Gastrocnemius medialis (tissue), 4 donors: ENCODE measurements around the gene NCK2. TPM values are rescaled to one million over a fixed set of nuclear protein-coding genes. Genes with fewer than 3 reads are reported as not detected.

Experiments used
- ATAC-seq, 2 donors: fragments of 150-250 bp; one replicate each; pipeline ENCODE4 v1.9.1; 2016
- DNase-seq, 2 donors: peaks; one replicate each; pipeline ENCODE4 v3.0.0-alpha.2; 2019
- H3K27ac ChIP-seq, 4 donors: fragments of 200-600 bp; sonication (generic); 1 replicate in 1 of 4; 2 replicates in 3 of 4; pipeline ENCODE4 v1.5.1; 2016 to 2018; ENCODE audit warnings: mild to moderate bottlenecking in 2 of 4, moderate library complexity in 1 of 4
- H3K27me3 ChIP-seq, 3 donors: fragments of 200-600 bp; sonication (generic) in 2 of 3; 1 replicate in 1 of 3; 2 replicates in 2 of 3; pipeline versions ENCODE4 v1.5.1 to v1.6.0; 2016 to 2019; ENCODE audit warnings: mild to moderate bottlenecking in 1 of 3, moderate library complexity in 1 of 3
- H3K36me3 ChIP-seq, 2 donors: fragments of 200-600 bp; sonication (generic) in 1 of 2; one replicate each; pipeline ENCODE4 v1.5.1; 2017 to 2018
- H3K4me1 ChIP-seq, 2 donors: fragments of 200-600 bp; sonication (generic) in 1 of 2; one replicate each; pipeline ENCODE4 v1.5.1; 2016 to 2017; ENCODE audit warnings: mild to moderate bottlenecking in 2 of 2
- H3K4me3 ChIP-seq, 4 donors: fragments of 200-600 bp; sonication (generic) in 3 of 4; 1 replicate in 1 of 4; 2 replicates in 3 of 4; pipeline ENCODE4 v1.5.1; 2016 to 2019; ENCODE audit warnings: mild to moderate bottlenecking in 2 of 4
- H3K9me3 ChIP-seq, 3 donors: fragments of 200-600 bp; sonication (generic) in 2 of 3; 1 replicate in 1 of 3; 2 replicates in 2 of 3; pipeline ENCODE4 v1.5.1; 2016 to 2019
- POLR2A ChIP-seq, 2 donors: fragments of 450-650 bp; IDR thresholded peaks; one replicate each; pipeline ENCODE4 v1.6.1; 2017; ENCODE audit warnings: antibody characterized with exemption in 2 of 2, mild to moderate bottlenecking in 2 of 2, moderate library complexity in 2 of 2
- in situ Hi-C, 4 donors: fragments of 200-750 bp; cut with MboI; loops; one replicate each; pipeline versions ENCODE4 v1.15.0 to v1.8.0; 2017; ENCODE audit warnings: low sequenced_read_pairs in 4 of 4
- intact Hi-C: fragments of 100-400 bp; cut with DNase I; formaldehyde crosslinking; loops from one replicate; pipeline ENCODE4 v1.15.1; 2023; ENCODE audit warnings: low total_unique reads
- total RNA-seq, 4 donors: library from RNA; depleted of rRNA; stranded (reverse); fragments of >200 nt; gene quantifications; one replicate each; pipeline versions ENCODE4 v1.1.0 to v1.2.3, GENCODE V29; 2016
- TF ChIP-seq, protein P1 (sequence below), 5 experiments: fragments of 450-650 bp in 3 of 5; fragments of 200-600 bp in 2 of 5; sonication (generic) in 2 of 5; IDR thresholded peaks in 4 of 5; conservative IDR thresholded peaks in 1 of 5; 1 replicate in 4 of 5; 2 replicates in 1 of 5; pipeline ENCODE4 v1.5.1; 2016 to 2019; ENCODE audit warnings: antibody characterized with exemption in 5 of 5, mild to moderate bottlenecking in 3 of 5, moderate library complexity in 3 of 5

The NCK2 gene
- total RNA-seq, 4 donors from 2014 or later: 46.7 to 86.1 (median 57.9) TPM

DNA sequence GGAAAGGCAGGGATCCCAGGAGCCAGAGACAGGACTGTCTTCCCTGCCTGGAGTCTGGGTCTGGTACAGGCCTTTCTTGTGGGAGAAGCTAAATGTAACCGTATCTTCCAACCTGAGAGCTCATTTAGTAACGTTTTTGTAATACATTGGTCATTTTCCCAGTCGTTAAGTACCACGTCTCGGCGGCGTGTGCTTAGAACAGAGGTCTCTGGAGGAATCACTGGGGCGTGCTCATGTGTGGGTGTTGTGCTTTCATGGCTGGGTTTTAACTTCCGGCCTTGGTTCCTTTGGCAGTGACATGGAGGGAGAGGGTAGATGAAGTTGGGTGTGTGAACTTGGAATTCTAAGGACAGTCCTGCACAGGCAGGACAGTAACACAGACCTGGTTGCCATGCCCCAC is 79.7 kb downstream of the NCK2 start:
- H3K4me1 ChIP-seq: peaks cover 25 to 34% of the 10 kb centered on the region in 2 donors
- no peaks in the 10 kb centered on the region for H3K36me3 ChIP-seq
- no peaks in the 10 kb centered on the region for H3K27me3 ChIP-seq
- no peaks in the 10 kb centered on the region for H3K9me3 ChIP-seq
- in situ Hi-C loops (no loop called here), intact Hi-C loops (no loop called here)
- peak; percentile 40 to 42 for ATAC-seq
- H3K4me3 ChIP-seq: no peak overlapping the region
- H3K27ac ChIP-seq: peak overlapping the region in 2 of 4 donors; percentile 53 to 54
- no peak for TF ChIP-seq POLR2A (IDR thresholded peaks at IDR 0.05)
- TF ChIP-seq, protein P1, sequence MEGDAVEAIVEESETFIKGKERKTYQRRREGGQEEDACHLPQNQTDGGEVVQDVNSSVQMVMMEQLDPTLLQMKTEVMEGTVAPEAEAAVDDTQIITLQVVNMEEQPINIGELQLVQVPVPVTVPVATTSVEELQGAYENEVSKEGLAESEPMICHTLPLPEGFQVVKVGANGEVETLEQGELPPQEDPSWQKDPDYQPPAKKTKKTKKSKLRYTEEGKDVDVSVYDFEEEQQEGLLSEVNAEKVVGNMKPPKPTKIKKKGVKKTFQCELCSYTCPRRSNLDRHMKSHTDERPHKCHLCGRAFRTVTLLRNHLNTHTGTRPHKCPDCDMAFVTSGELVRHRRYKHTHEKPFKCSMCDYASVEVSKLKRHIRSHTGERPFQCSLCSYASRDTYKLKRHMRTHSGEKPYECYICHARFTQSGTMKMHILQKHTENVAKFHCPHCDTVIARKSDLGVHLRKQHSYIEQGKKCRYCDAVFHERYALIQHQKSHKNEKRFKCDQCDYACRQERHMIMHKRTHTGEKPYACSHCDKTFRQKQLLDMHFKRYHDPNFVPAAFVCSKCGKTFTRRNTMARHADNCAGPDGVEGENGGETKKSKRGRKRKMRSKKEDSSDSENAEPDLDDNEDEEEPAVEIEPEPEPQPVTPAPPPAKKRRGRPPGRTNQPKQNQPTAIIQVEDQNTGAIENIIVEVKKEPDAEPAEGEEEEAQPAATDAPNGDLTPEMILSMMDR (IDR thresholded peaks at IDR 0.05 in 4 of 5, conservative IDR thresholded peaks at IDR 0.05 in 1 of 5): no peak
- no peak for DNase-seq

DNA sequence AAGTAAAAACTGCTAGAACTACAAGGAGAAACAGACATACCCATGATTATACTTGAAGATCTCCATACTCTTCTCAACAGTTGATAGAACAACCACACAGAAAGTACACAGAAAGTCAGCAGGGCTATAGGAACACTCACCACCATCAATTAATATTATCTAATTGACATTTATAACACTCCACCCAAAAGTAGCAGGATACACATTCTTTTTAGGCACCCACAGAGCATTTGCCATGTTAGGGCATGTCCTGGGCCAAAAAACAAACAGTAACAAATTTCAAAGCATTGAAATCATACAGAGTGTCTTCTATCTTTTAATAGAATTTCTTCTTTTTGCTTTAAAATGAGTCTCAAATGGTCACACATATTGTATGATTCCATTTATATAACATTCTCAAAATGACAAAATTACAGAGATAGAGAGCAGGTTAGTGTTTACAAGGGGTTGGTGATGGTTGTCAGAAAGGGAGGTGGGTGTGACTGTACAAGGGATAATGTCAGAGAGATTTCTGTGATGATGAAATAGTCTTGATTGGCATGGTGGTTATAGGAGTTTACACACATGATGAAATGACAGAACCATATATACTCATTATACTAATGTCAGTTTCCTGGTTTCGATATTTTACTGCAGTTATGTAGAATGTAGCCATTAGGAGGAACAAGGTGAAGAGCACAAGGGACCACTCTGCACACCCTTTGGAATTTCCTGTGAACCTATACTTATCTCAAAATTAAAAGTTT is 82.8 kb downstream of the NCK2 start:
- Histone ChIP-seq H3K36me3 (no peaks in the 10 kb centered on the region), H3K4me3 (no peak overlapping the region), H3K27ac (no peak overlapping the region), H3K4me1 (peaks cover 0 to 16% of the 10 kb centered on the region in 2 donors), H3K27me3 (no peaks in the 10 kb centered on the region), H3K9me3 (no peaks in the 10 kb centered on the region)
- ATAC-seq (no peak), DNase-seq (no peak)
- no peak for TF ChIP-seq POLR2A (IDR thresholded peaks at IDR 0.05)
- TF ChIP-seq, protein P1 (IDR thresholded peaks at IDR 0.05 in 4 of 5, conservative IDR thresholded peaks at IDR 0.05 in 1 of 5): no peak
- in situ Hi-C loops (no loop called here), intact Hi-C loops (no loop called here)

DNA sequence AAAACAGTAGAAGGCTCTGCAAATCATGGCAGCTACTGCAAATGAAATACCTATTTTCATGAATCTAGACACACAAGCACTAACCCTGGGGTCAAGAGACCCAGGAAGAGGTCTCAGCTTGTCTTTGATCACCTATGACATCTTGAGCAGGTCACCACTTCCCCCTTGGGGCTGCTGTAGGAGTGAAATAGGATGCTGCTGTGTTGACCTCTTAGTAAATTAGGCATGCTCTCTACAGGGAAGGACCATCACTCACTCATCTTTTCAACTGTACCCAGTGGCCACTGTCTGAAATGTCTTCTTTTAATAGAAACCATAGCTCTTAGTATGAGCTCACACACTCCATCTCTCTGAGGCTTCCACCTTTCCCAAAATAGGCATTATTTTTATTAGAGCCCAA is 83.8 kb downstream of the NCK2 start:
- no peak for ATAC-seq
- H3K36me3 ChIP-seq: no peaks in the 10 kb centered on the region

DNA sequence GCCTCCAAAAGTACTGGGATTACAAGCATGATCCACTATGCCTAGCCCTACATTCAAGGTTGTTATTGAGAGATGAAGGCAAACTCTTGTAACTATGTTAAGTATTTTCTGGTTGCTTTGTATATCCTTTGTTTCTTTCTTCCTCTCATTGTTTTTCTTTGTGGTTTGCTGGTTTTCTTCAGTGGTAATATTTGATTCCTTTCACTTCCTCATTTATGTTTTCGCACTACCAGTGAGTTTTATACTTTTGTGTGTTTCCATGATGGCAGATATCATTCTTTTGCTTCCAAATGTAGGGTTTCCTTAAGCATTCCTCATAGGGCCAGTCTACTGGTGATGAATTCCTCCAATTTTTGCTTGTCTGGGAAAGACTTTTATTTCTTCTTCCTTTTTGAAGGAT is 90.2 kb downstream of the NCK2 start:
- peaks cover 10 to 25% of the 10 kb centered on the region in 2 donors for H3K4me1 ChIP-seq
- no peak overlapping the region for H3K27ac ChIP-seq
- no peak for ATAC-seq
- TF ChIP-seq POLR2A (IDR thresholded peaks at IDR 0.05): no peak
- TF ChIP-seq, protein P1 (IDR thresholded peaks at IDR 0.05 in 4 of 5, conservative IDR thresholded peaks at IDR 0.05 in 1 of 5): no peak
- no peaks in the 10 kb centered on the region for H3K36me3 ChIP-seq
- in situ Hi-C loops: no loop called here
- H3K27me3 ChIP-seq: no peaks in the 10 kb centered on the region
- DNase-seq: no peak
- H3K4me3 ChIP-seq: no peak overlapping the region
- no peaks in the 10 kb centered on the region for H3K9me3 ChIP-seq
- intact Hi-C loops: no loop called here

More for the DNA sequence above, 83.8 kb downstream of the NCK2 start:
- TF ChIP-seq POLR2A (IDR thresholded peaks at IDR 0.05): no peak
- TF ChIP-seq, protein P1 (IDR thresholded peaks at IDR 0.05 in 4 of 5, conservative IDR thresholded peaks at IDR 0.05 in 1 of 5): no peak
- no peaks in the 10 kb centered on the region for H3K9me3 ChIP-seq
- DNase-seq: no peak
- peaks cover 0 to 10% of the 10 kb centered on the region in 2 donors for H3K4me1 ChIP-seq
- intact Hi-C loops (no loop called here), in situ Hi-C loops (no loop called here)
- H3K27me3 ChIP-seq: no peaks in the 10 kb centered on the region
- peak overlapping the region in 1 of 4 donors; percentile 8 for H3K27ac ChIP-seq
- no peak overlapping the region for H3K4me3 ChIP-seq
